Smooth muscle cell (in vitro differentiated cells): Measurements from ENCODE around the gene LMBRD2. TPM values are rescaled to one million over a fixed set of nuclear protein-coding genes. Genes with fewer than 3 reads are reported as not detected.

Experiments used
- DNase-seq: peaks from one replicate; lab custom pipeline; 2025; ENCODE audit not compliant: unreplicated experiment; lab: John Stamatoyannopoulos, UW
- H2AFZ ChIP-seq: fragments of 200-600 bp; sonication (generic); 2 replicates; pipeline ENCODE4 v1.6.0; 2016; ENCODE audit warnings: antibody characterized with exemption, low read depth, mild to moderate bottlenecking
- H3F3A ChIP-seq: fragments of 200-600 bp; sonication (generic); 2 replicates; pipeline ENCODE4 v1.6.0; 2017; ENCODE audit warnings: antibody characterized with exemption, low read depth
- H3K27ac ChIP-seq: fragments of 200-600 bp; sonication (generic); 2 replicates; pipeline ENCODE4 v1.5.1; 2016; ENCODE audit warnings: low read depth, mild to moderate bottlenecking
- H3K27me3 ChIP-seq: fragments of 200-600 bp; sonication (generic); 2 replicates; pipeline ENCODE4 v1.6.1; 2016; ENCODE audit warnings: low read depth, mild to moderate bottlenecking
- H3K36me3 ChIP-seq: fragments of 200-600 bp; sonication (generic); 2 replicates; pipeline ENCODE4 v1.5.1; 2016; ENCODE audit warnings: low read depth
- H3K4me1 ChIP-seq: fragments of 200-600 bp; sonication (generic); 2 replicates; pipeline ENCODE4 v1.5.1; 2016; ENCODE audit warnings: low read depth
- H3K4me2 ChIP-seq: fragments of 200-600 bp; sonication (generic); 2 replicates; pipeline ENCODE4 v1.6.0; 2016; ENCODE audit warnings: mild to moderate bottlenecking
- H3K4me3 ChIP-seq: fragments of 200-600 bp; sonication (generic); 2 replicates; pipeline ENCODE4 v1.5.1; 2016; ENCODE audit warnings: mild to moderate bottlenecking
- H3K79me2 ChIP-seq: fragments of 200-600 bp; sonication (generic); 2 replicates; pipeline ENCODE4 v1.6.0; 2016; ENCODE audit warnings: low read depth, mild to moderate bottlenecking
- H3K9ac ChIP-seq: fragments of 200-600 bp; sonication (generic); 2 replicates; pipeline ENCODE4 v1.6.0; 2016; ENCODE audit warnings: low read depth
- H3K9me3 ChIP-seq: fragments of 200-600 bp; sonication (generic); replicated peaks from 2 replicates; pipeline ENCODE4 v1.5.1; 2016; ENCODE audit warnings: low read depth
- H4K20me1 ChIP-seq: fragments of 200-600 bp; sonication (generic); 2 replicates; pipeline ENCODE4 v1.6.0; 2016; ENCODE audit warnings: low read depth
- WGBS: methylation state at CpG from one replicate; pipeline ENCODE4 v1.1.7; 2016; ENCODE audit warnings: low lambda C conversion rate; 5-methylcytosine and 5-hydroxymethylcytosine counted together
- polyA plus RNA-seq: library from polyadenylated mRNA; unstranded; fragments of >200 nt; fragmentation: Nextera tagmentation; extraction: Ambion mirVana; gene quantifications from 2 replicates; pipeline ENCODE4 v1.2.1, GENCODE V29; 2016
- total RNA-seq: library from RNA; depleted of rRNA; stranded (reverse); fragments of >200 nt; gene quantifications from 2 replicates; pipeline ENCODE4 v1.2.3, GENCODE V29; 2014
- TF ChIP-seq, protein P1 (sequence below): fragments of 200-600 bp; sonication (generic); IDR thresholded peaks from 2 replicates; pipeline ENCODE4 v1.5.1; 2017; ENCODE audit warnings: borderline replicate concordance, mild to moderate bottlenecking, antibody characterized with exemption; ENCODE audit not compliant: insufficient read depth, poor library complexity, severe bottlenecking

LMBRD2 gene
- total and polyA plus RNA-seq, 2 experiments from 2014 or later, result 2.5 to 18.5 TPM

DNA sequence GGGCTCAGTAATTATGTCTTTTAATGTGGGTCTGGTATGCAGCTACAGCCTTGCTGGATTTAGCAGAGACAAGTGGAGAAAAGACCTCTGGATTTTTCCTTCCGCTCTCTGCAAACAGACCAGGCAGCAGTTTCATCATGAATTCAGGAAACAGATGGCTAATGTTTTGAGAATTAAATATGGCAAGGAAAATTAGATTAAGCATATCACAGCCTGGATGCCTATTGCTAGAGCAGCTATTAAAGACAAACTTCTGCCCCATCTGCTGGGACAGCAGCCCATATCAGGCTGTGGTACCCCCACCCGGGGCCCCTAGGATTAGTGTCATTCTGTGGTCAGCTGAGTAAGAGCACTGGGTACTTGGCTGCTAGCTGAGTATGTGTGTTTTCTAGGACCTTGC lies 6.5 kb upstream of the LMBRD2 start:
- peaks cover 22% of the 10 kb centered on the region for H3F3A ChIP-seq
- no peaks in the 10 kb centered on the region for H3K36me3 ChIP-seq
- H3K9me3 ChIP-seq, result no peaks in the 10 kb centered on the region
- TF ChIP-seq, protein P1, sequence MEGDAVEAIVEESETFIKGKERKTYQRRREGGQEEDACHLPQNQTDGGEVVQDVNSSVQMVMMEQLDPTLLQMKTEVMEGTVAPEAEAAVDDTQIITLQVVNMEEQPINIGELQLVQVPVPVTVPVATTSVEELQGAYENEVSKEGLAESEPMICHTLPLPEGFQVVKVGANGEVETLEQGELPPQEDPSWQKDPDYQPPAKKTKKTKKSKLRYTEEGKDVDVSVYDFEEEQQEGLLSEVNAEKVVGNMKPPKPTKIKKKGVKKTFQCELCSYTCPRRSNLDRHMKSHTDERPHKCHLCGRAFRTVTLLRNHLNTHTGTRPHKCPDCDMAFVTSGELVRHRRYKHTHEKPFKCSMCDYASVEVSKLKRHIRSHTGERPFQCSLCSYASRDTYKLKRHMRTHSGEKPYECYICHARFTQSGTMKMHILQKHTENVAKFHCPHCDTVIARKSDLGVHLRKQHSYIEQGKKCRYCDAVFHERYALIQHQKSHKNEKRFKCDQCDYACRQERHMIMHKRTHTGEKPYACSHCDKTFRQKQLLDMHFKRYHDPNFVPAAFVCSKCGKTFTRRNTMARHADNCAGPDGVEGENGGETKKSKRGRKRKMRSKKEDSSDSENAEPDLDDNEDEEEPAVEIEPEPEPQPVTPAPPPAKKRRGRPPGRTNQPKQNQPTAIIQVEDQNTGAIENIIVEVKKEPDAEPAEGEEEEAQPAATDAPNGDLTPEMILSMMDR, result no peak
- 11% methylated on average over 2 of the region's 2 CpGs for WGBS
- no peak overlapping the region for H3K4me3 ChIP-seq
- H3K9ac ChIP-seq, result no peak overlapping the region
- H4K20me1 ChIP-seq, result peaks cover 41% of the 10 kb centered on the region
- H3K79me2 ChIP-seq, result peaks cover 59% of the 10 kb centered on the region
- H3K4me2 ChIP-seq, result peak overlapping the region; percentile 72
- peaks cover 30% of the 10 kb centered on the region for H3K4me1 ChIP-seq
- H2AFZ ChIP-seq, result no peak overlapping the region
- H3K27ac ChIP-seq, result peak overlapping the region; percentile 70
- no peaks in the 10 kb centered on the region for H3K27me3 ChIP-seq
- peak; percentile 25 for DNase-seq

DNA sequence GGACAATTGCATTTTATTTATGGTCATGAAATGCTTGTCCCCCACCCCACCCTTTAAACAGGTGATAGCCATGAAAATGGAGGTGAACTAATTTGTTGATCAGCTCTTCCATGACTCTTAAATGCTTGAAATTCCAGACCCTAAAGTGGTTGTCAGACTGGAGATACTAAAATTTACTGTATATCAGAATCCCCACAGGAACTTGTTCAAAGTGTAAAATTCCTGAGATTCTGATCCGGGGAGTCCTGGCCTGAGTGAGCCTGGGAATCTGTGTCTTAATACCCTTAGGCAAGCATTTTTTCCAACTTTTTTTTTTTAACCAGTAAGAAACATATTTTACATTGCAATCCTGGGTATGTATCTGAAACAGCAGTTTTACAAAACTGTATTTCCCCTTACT lies 4.9 kb upstream of the LMBRD2 start:
- 3% methylated on average over 1 of the region's 1 CpG for WGBS
- peaks cover 22% of the 10 kb centered on the region for H3F3A ChIP-seq
- no peaks in the 10 kb centered on the region for H3K27me3 ChIP-seq
- H3K36me3 ChIP-seq, result no peaks in the 10 kb centered on the region
- no peaks in the 10 kb centered on the region for H3K9me3 ChIP-seq
- DNase-seq, result no peak
- peaks cover 57% of the 10 kb centered on the region for H3K79me2 ChIP-seq
- H3K27ac ChIP-seq, result peak overlapping the region; percentile 70
- H4K20me1 ChIP-seq, result peaks cover 30% of the 10 kb centered on the region
- peak overlapping the region; percentile 72 for H3K4me2 ChIP-seq
- H3K4me1 ChIP-seq, result peaks cover 34% of the 10 kb centered on the region
- no peak overlapping the region for H2AFZ ChIP-seq
- H3K9ac ChIP-seq, result peak overlapping the region; percentile 16
- peak overlapping the region; percentile 9 for H3K4me3 ChIP-seq
- TF ChIP-seq, protein P1, result no peak

DNA sequence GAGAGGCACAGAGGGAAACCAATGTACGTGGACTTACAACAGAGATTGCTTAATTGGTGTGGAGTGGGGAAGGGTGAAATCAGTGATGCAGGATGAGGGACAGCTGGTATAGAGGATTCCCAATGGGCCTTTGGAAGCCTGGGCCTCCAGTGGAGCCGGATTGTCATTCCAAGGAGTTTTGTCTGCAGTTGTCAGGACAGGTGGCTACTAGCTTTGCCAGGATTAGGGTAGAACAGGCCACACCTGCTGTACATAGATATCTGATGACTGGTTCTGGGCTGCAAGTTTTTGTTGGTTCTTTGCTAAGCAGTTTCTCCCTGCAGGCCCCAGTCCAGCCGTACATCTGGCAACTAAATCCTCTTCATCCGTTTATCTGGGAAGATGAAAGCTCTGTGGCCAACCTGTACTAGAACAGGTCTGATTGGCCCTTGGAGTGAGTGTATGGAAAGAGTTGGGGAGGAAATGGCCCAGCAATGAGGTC lies 4.5 kb upstream of the LMBRD2 start:
- Histone ChIP-seq H3K27me3 (no peaks in the 10 kb centered on the region), H3K9ac (peak overlapping the region; percentile 16), H3K9me3 (no peaks in the 10 kb centered on the region), H4K20me1 (peaks cover 25% of the 10 kb centered on the region), H3K79me2 (peaks cover 56% of the 10 kb centered on the region), H2AFZ (no peak overlapping the region), H3F3A (peaks cover 22% of the 10 kb centered on the region), H3K4me3 (no peak overlapping the region), H3K4me1 (peaks cover 34% of the 10 kb centered on the region), H3K27ac (peak overlapping the region; percentile 70), H3K36me3 (no peaks in the 10 kb centered on the region), H3K4me2 (peak overlapping the region; percentile 72)
- WGBS, result 31% methylated on average over 4 of the region's 4 CpGs
- TF ChIP-seq, protein P1, result no peak
- no peak for DNase-seq

DNA sequence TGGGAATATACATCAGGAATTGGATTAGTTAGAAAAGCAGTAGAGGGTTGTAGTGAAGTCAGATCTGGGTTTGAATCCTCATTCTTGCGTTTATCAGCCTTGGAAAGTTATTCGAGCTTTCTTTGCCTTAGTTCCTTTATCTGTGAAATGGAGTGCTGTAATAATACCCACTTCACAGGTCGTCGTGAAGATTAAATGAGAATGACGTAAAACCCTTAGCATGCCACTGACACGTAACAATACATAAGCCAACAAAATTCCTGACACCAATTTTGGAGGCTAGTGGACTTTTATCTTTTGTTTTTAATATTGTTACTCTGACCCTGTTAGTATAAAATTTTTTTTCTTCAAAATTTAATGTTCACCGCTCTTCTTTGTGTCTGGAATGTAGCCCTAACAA lies 3.6 kb upstream of the LMBRD2 start:
- Histone ChIP-seq H3K4me1 (peaks cover 38% of the 10 kb centered on the region), H3K27me3 (no peaks in the 10 kb centered on the region), H3K79me2 (peaks cover 48% of the 10 kb centered on the region), H4K20me1 (peaks cover 22% of the 10 kb centered on the region), H3K4me2 (peak overlapping the region; percentile 72), H3K9ac (no peak overlapping the region), H3K27ac (peak overlapping the region; percentile 70), H3K9me3 (no peaks in the 10 kb centered on the region), H3K4me3 (no peak overlapping the region), H2AFZ (no peak overlapping the region), H3K36me3 (no peaks in the 10 kb centered on the region), H3F3A (peaks cover 22% of the 10 kb centered on the region)
- TF ChIP-seq, protein P1, result no peak
- DNase-seq, result no peak
- WGBS, result 70% methylated on average over 7 of the region's 7 CpGs
